Muscle layer of duodenum (tissue), 2 donors: Measurements from ENCODE around the gene PRDX3.
A peak's percentile ranks its signal among the peaks of the same experiment; 100 is the strongest.

Experiments used
- H3K27ac ChIP-seq: one replicate; pipeline ENCODE4 v1.7.0; 2013; ENCODE audit warnings: mild to moderate bottlenecking, low read length
- H3K27me3 ChIP-seq: one replicate; pipeline ENCODE4 v1.7.0; 2013; ENCODE audit warnings: low read depth, mild to moderate bottlenecking, control low read depth, low read length
- H3K36me3 ChIP-seq, 2 donors: one replicate each; pipeline ENCODE4 v1.7.0; 2013; ENCODE audit warnings: low read length in 2 of 2, control low read depth in 1 of 2, mild to moderate bottlenecking in 1 of 2; ENCODE audit not compliant: insufficient read depth in 2 of 2, control insufficient read depth in 1 of 2
- H3K4me1 ChIP-seq, 2 donors: one replicate each; pipeline ENCODE4 v1.7.0; 2013; ENCODE audit warnings: low read length in 2 of 2, mild to moderate bottlenecking in 2 of 2, control low read depth in 1 of 2, moderate library complexity in 1 of 2; ENCODE audit not compliant: insufficient read depth in 2 of 2, control insufficient read depth in 1 of 2
- H3K4me3 ChIP-seq, 2 donors: one replicate each; pipeline ENCODE4 v1.7.0; 2013; ENCODE audit warnings: low read length in 2 of 2, low read depth in 1 of 2, mild to moderate bottlenecking in 1 of 2
- H3K9me3 ChIP-seq, 2 donors: one replicate each; pipeline ENCODE4 v1.7.0; 2013; ENCODE audit warnings: low read length in 2 of 2, control low read depth in 1 of 2, mild to moderate bottlenecking in 1 of 2; ENCODE audit not compliant: control insufficient read depth in 1 of 2
- donor health status: healthy.

The PRDX3 gene

DNA sequence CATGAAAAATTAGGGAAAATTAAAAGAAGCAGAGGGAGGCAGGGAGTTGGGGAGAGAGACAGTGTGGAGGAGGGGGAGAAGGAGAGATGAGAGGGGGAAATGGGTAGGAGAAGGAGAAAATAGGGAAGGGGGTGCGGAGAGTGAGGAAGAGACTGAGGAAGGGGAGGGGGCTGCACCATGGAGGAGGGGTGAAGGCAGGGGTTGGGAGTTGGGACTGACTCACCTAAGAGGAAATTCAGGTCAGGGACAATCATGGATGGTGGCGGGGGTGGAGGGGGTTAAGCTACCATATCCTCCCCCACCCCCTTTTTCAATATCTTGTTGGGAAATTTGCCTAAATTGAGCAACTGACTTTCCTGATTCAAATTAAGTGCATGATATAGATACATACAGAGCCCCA is 36.8 kb upstream of the PRDX3 start:
- Histone ChIP-seq H3K4me1 (peaks cover 15 to 36% of the 10 kb centered on the region in 2 donors), H3K27me3 (no peaks in the 10 kb centered on the region), H3K36me3 (no peaks in the 10 kb centered on the region), H3K9me3 (no peaks in the 10 kb centered on the region), H3K27ac (no peak overlapping the region), H3K4me3 (no peak overlapping the region)

GRCh38 chr10:119211625-119212441 is 33.2 kb upstream of the PRDX3 start:
- Histone ChIP-seq H3K4me3 (peak overlapping the region in 1 of 2 donors; percentile 14), H3K36me3 (no peaks in the 10 kb centered on the region), H3K9me3 (no peaks in the 10 kb centered on the region), H3K27ac (peak overlapping the region; percentile 92), H3K4me1 (peaks cover 20 to 38% of the 10 kb centered on the region in 2 donors), H3K27me3 (no peaks in the 10 kb centered on the region)

DNA sequence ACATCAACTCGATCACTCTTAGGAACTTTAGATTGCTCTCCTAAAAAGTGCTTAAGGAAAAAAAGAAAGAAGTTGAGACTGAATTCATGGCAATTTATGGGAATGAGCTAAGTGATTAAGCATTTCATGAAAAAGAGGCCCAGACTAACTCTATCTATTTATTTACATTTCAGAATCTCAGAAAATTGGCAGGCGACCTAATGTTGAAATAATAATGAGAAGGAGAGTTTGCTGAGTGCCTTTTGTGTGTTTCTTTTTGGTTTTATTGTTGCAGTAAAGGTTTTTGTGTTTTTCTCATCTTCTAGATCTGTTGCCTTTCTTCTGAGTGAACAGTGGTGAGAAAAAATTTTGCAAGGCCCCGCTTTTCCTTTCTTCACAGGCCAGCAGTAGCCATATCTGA is 32.6 kb upstream of the PRDX3 start:
- no peaks in the 10 kb centered on the region for H3K27me3 ChIP-seq
- H3K4me1 ChIP-seq, result peaks cover 21 to 38% of the 10 kb centered on the region in 2 donors
- no peaks in the 10 kb centered on the region for H3K36me3 ChIP-seq
- H3K9me3 ChIP-seq, result no peaks in the 10 kb centered on the region
- H3K27ac ChIP-seq, result peak overlapping the region; percentile 92
- H3K4me3 ChIP-seq, result peak overlapping the region in 1 of 2 donors; percentile 14

GRCh38 chr10:119210633-119211032 is 32.0 kb upstream of the PRDX3 start:
- peak overlapping the region; percentile 92 for H3K27ac ChIP-seq
- no peaks in the 10 kb centered on the region for H3K9me3 ChIP-seq
- no peak overlapping the region for H3K4me3 ChIP-seq
- H3K36me3 ChIP-seq, result no peaks in the 10 kb centered on the region
- peaks cover 25 to 38% of the 10 kb centered on the region in 2 donors for H3K4me1 ChIP-seq
- no peaks in the 10 kb centered on the region for H3K27me3 ChIP-seq

GRCh38 chr10:119209736-119210355 is 31.2 kb upstream of the PRDX3 start:
- peak overlapping the region; percentile 92 for H3K27ac ChIP-seq
- H3K4me1 ChIP-seq, result peaks cover 25 to 38% of the 10 kb centered on the region in 2 donors
- H3K9me3 ChIP-seq, result no peaks in the 10 kb centered on the region
- no peaks in the 10 kb centered on the region for H3K27me3 ChIP-seq
- H3K4me3 ChIP-seq, result peak overlapping the region; percentile 88 to 97
- H3K36me3 ChIP-seq, result no peaks in the 10 kb centered on the region

DNA sequence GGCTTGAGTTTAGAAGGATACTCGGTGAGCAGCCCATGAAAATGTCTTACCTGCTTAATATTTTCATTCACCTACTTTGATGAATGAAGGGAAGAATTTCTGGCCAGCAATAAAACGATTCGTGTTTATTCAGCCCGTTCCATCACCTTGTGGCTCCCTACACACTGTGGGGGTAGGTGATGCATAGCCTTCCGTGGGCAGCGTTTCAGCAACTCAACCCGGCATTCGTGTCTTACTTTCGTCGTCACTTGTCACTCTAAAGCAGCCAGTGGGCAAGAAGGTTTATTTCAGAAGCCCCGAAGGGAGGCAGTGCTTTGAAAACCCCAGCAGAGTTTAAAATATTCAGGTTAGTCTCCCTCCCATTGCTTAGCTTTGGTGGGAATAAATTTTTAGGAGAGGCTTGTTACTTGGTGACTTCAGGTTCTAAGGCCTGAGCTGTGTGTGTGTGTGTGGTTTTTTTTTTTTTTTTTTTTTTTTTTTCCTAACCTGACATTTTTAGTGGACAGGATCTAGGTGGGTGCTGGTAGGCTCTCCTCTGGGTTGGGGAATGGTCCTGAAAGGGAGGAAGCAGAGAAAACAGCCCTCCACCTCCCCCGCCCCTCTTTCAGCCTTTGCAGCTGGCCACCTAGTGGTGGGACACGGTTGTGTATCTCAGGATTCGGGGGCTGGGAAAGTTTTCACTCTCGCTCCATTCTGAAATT is 30.6 kb upstream of the PRDX3 start:
- peaks cover 25 to 38% of the 10 kb centered on the region in 2 donors for H3K4me1 ChIP-seq
- peak overlapping the region; percentile 92 for H3K27ac ChIP-seq
- H3K27me3 ChIP-seq, result no peaks in the 10 kb centered on the region

DNA sequence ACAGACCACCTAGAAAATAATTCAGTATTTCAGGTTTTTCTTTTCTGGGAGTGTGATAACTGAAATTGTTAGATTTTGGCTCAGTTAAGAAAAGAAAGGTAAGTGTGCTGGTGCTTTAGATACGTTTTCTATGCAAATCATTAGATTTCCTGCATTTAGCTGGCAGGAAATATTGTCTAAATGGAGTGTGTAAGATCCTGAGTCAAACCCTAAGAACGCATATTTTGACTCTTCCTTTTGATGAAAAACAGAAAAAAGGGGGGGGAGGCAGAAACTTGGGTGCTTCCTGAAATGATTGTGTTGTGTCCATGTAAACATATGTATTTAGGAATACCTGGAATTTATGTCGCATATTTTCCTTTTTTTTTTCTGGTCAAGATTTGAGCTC is 29.9 kb upstream of the PRDX3 start:
- H3K4me3 ChIP-seq, result peak overlapping the region; percentile 88 to 97
- H3K27me3 ChIP-seq, result no peaks in the 10 kb centered on the region
- H3K27ac ChIP-seq, result peak overlapping the region; percentile 92
- H3K9me3 ChIP-seq, result no peaks in the 10 kb centered on the region
- peaks cover 25 to 38% of the 10 kb centered on the region in 2 donors for H3K4me1 ChIP-seq
- no peaks in the 10 kb centered on the region for H3K36me3 ChIP-seq

More for the DNA sequence above, 30.6 kb upstream of the PRDX3 start:
- peak overlapping the region; percentile 88 to 97 for H3K4me3 ChIP-seq
- no peaks in the 10 kb centered on the region for H3K9me3 ChIP-seq
- H3K36me3 ChIP-seq, result no peaks in the 10 kb centered on the region

DNA sequence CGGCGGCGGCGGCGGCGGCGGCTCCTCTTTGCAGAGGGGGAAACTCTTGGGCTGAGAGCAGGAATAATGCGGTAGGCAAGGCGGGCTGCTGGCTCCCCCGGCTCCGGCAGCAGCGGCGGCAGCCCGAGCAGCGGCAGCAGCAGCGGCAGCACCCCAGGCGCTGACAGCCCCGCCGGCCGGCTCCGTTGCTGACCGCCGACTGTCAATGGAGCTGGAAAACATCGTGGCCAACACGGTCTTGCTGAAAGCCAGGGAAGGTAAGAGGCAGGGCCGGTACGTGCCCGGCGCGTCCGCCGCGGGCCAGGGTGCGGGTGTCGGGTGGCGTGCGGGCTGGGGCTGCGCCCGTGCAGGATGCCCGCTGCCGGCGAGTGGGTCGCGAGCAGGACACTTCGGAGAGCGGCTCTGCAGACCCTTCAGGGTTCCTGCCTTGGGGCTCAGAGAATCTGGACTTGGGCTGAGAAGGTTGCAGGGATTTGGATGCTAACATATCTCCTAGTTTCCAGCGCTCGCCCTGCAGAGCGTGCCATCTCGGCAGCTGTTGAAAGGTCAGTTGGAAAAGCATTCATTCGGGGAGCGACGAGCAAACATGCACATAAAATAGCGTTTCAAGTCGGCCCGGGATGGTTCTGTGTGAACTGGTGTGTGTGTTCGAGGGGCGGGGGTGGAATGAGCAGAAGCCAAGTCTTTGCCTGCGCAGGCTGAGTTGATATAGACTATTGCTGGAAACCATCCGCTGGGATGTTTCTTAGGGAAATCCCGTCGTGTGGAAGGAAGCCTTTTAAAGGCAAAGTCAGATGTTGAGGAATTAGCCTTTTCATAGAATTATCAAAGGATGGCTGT is 29.3 kb upstream of the PRDX3 start:
- peak overlapping the region; percentile 92 for H3K27ac ChIP-seq
- H3K27me3 ChIP-seq, result no peaks in the 10 kb centered on the region
- H3K4me3 ChIP-seq, result peak overlapping the region; percentile 88 to 97
- H3K9me3 ChIP-seq, result no peaks in the 10 kb centered on the region
- no peaks in the 10 kb centered on the region for H3K36me3 ChIP-seq
- H3K4me1 ChIP-seq, result peaks cover 25 to 35% of the 10 kb centered on the region in 2 donors

DNA sequence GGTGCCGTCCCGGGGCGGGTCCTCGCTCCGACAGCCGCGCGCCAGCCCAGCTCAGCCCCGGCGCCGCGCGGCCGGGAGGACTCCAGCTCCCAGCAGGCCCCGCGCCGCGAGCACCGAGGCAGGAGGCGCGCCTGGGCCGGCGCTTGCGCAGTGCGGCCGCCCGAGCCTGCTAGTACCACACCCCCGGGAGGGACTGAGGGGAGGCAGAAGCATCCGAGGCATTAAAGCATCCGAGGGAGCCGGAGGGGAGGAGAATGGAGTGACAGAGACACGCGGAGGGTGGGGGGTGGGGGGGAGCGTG is 28.7 kb upstream of the PRDX3 start, which contains the start of gene GRK5:
Gene GRK5, plus strand, starts transcription at position 206 of the 301 bp plus-strand sequence. CDS start 347 bp downstream, outside the sequence.
- Histone ChIP-seq H3K27ac (peak within 1 kb of the TSS; percentile 92), H3K9me3 (no peaks in the 10 kb centered on the region), H3K27me3 (no peaks in the 10 kb centered on the region), H3K4me1 (peaks cover 20 to 29% of the 10 kb centered on the region in 2 donors), H3K36me3 (no peaks in the 10 kb centered on the region), H3K4me3 (peak within 1 kb of the TSS; percentile 88 to 97)

DNA sequence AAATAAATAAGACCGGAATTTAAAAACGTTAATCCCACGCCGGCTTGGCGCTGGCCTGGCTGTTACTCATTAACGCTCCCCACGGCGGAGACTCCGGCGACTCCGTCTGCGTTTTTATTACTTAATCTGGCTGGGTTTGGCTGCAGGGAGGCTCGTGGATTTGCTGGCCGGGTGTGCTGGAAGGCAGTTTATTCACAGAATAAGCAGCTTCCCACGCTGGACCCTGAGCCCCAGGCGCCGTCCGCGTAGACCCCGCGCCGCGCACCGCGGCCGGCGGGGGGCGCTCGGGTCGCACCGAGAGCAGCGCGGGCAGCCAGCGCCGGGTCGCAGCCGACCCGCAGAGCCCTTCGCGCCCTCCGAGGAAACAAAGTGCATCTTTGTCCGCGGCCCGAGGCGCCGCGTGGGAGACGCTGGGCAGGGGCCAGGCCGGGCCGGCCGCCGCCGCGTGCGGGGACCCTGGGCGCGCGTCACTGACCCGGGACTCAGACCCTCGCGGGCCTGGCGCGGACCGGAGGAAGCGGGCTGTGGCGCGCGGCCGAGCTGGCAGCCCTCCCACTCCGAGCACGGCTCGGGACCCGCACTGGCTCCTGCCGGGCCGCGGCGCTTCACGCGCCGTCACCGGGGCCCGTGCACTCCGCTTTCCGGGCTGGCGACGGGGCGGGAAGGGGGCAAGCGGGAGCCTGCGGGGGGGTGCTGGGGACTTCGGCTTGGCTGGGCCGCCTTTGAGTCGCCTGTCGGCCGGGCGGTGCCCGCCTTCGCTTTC is 28.2 kb upstream of the PRDX3 start:
- Histone ChIP-seq H3K27ac (peak overlapping the region; percentile 77), H3K9me3 (no peaks in the 10 kb centered on the region), H3K36me3 (no peaks in the 10 kb centered on the region), H3K4me1 (peaks cover 20 to 29% of the 10 kb centered on the region in 2 donors), H3K4me3 (peak overlapping the region; percentile 50 to 97), H3K27me3 (no peaks in the 10 kb centered on the region)
